IMR-90 (cell line): ENCODE results near the gene RPL15.

Experiments used
- BHLHE40 ChIP-seq: fragments of 150-350 bp; IDR thresholded peaks from 2 replicates; pipeline ENCODE4 v1.6.1; 2016; ENCODE audit warnings: mild to moderate bottlenecking, low read depth, low read length
- FOS ChIP-seq: fragments of 150-350 bp; IDR thresholded peaks from 2 replicates; pipeline ENCODE4 v1.6.1; 2016; ENCODE audit warnings: low read depth, low read length
- MAFK ChIP-seq: IDR thresholded peaks from 2 replicates; pipeline ENCODE4 v1.6.1; 2012; ENCODE audit warnings: low read depth, low read length, improper control_type of control experiment
- NFE2L2 ChIP-seq: fragments of 150-350 bp; IDR thresholded peaks from 2 replicates; pipeline ENCODE4 v1.6.1; 2016; ENCODE audit warnings: low read depth, mild to moderate bottlenecking, low read length
- POLR2A ChIP-seq: IDR thresholded peaks from 2 replicates; pipeline ENCODE4 v1.6.1; 2012; ENCODE audit warnings: mild to moderate bottlenecking, low read depth, low read length
- RAD21 ChIP-seq: IDR thresholded peaks from 2 replicates; pipeline ENCODE4 v1.6.1; 2012; ENCODE audit warnings: low read length, improper control_type of control experiment
- TF ChIP-seq, protein P1 (sequence below): conservative IDR thresholded peaks from 2 replicates; pipeline ENCODE4 v1.5.1; 2012; ENCODE audit warnings: mild to moderate bottlenecking, low read depth, low read length, improper control_type of control experiment
- TF ChIP-seq, protein P2 (sequence below): fragments of 150-350 bp; IDR thresholded peaks from 2 replicates; pipeline ENCODE4 v1.6.1; 2017; ENCODE audit warnings: mild to moderate bottlenecking, antibody characterized with exemption, low read length, low read depth

DNA sequence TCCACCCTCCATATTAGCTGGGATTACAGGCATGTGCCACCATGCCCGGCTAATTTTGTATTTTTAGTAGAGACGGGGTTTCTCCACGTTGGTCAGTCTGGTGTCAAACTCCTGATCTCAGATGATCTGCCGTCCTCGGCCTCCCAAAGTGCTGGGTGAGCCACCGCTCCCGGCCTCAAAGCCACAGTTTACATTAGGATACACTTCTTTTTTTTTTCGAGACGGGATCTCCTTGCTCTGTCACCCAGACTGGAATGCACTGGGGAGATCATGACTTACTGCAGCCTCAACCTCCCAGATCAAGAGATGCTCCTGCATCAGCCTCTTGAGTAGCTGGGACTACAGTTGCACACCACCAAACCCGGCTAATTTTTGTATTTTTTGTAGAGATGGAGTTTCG, 25.6 kb downstream of the RPL15 start:
- TF ChIP-seq, protein P1, sequence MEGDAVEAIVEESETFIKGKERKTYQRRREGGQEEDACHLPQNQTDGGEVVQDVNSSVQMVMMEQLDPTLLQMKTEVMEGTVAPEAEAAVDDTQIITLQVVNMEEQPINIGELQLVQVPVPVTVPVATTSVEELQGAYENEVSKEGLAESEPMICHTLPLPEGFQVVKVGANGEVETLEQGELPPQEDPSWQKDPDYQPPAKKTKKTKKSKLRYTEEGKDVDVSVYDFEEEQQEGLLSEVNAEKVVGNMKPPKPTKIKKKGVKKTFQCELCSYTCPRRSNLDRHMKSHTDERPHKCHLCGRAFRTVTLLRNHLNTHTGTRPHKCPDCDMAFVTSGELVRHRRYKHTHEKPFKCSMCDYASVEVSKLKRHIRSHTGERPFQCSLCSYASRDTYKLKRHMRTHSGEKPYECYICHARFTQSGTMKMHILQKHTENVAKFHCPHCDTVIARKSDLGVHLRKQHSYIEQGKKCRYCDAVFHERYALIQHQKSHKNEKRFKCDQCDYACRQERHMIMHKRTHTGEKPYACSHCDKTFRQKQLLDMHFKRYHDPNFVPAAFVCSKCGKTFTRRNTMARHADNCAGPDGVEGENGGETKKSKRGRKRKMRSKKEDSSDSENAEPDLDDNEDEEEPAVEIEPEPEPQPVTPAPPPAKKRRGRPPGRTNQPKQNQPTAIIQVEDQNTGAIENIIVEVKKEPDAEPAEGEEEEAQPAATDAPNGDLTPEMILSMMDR = no peak
- TF ChIP-seq POLR2A = no peak
- TF ChIP-seq NFE2L2 = no peak
- TF ChIP-seq BHLHE40 = no peak
- TF ChIP-seq, protein P2, sequence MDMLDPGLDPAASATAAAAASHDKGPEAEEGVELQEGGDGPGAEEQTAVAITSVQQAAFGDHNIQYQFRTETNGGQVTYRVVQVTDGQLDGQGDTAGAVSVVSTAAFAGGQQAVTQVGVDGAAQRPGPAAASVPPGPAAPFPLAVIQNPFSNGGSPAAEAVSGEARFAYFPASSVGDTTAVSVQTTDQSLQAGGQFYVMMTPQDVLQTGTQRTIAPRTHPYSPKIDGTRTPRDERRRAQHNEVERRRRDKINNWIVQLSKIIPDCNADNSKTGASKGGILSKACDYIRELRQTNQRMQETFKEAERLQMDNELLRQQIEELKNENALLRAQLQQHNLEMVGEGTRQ = no peak
- no peak for TF ChIP-seq FOS
- TF ChIP-seq RAD21 = no peak
- TF ChIP-seq MAFK = no peak
